Gastrocnemius medialis (tissue), 4 donors: Measurements from ENCODE around the gene ZNF608.

Experiments
- CTCF ChIP-seq, 5 experiments: fragments of 450-650 bp in 3 of 5; fragments of 200-600 bp in 2 of 5; sonication (generic) in 2 of 5; IDR thresholded peaks in 4 of 5; conservative IDR thresholded peaks in 1 of 5; 1 replicate in 4 of 5; 2 replicates in 1 of 5; pipeline ENCODE4 v1.5.1; 2016 to 2019; ENCODE audit warnings: antibody characterized with exemption in 5 of 5, mild to moderate bottlenecking in 3 of 5, moderate library complexity in 3 of 5
- POLR2A ChIP-seq, 2 donors: fragments of 450-650 bp; IDR thresholded peaks; one replicate each; pipeline ENCODE4 v1.6.1; 2017; ENCODE audit warnings: antibody characterized with exemption in 2 of 2, mild to moderate bottlenecking in 2 of 2, moderate library complexity in 2 of 2

GRCh38 chr5:124741711-124742496, 4.5 kb downstream of the ZNF608 start:
- TF ChIP-seq CTCF (IDR thresholded peaks at IDR 0.05 in 4 of 5, conservative IDR thresholded peaks at IDR 0.05 in 1 of 5), result no peak
- no peak for TF ChIP-seq POLR2A (IDR thresholded peaks at IDR 0.05)
